Aorta (tissue), 5 donors: ENCODE data around the gene ACTRT2. TPM values are rescaled to one million over a fixed set of nuclear protein-coding genes. Genes with fewer than 3 reads are reported as not detected.

Experiments used
- ATAC-seq: fragments of 200-7000 bp; cut with Tn5 transposase; one replicate; pipeline ENCODE4 v1.9.1; 2022; ENCODE audit warnings: moderate library complexity; ENCODE audit not compliant: low FRiP score
- DNase-seq, 2 donors: peaks; one replicate each; pipeline ENCODE4 v3.0.0-alpha.2; 2020
- H3K27ac ChIP-seq, 2 donors: one replicate each; pipeline ENCODE4 v1.5.1; 2013; ENCODE audit warnings: low read length in 2 of 2, mild to moderate bottlenecking in 2 of 2, moderate library complexity in 2 of 2, control low read depth in 1 of 2, inconsistent platforms in 1 of 2, low read depth in 1 of 2
- H3K27me3 ChIP-seq, 2 donors: one replicate each; pipeline ENCODE4 v1.6.1; 2013; ENCODE audit warnings: control low read depth in 1 of 2, low read length in 1 of 2, mild to moderate bottlenecking in 1 of 2, moderate library complexity in 1 of 2; ENCODE audit not compliant: insufficient read depth in 2 of 2, control insufficient read depth in 1 of 2
- H3K36me3 ChIP-seq, 2 donors: one replicate each; pipeline ENCODE4 v1.6.1; 2013; ENCODE audit warnings: control low read depth in 1 of 2, low read length in 1 of 2, mild to moderate bottlenecking in 1 of 2; ENCODE audit not compliant: insufficient read depth in 2 of 2, control insufficient read depth in 1 of 2
- H3K4me1 ChIP-seq, 2 donors: one replicate each; pipeline ENCODE4 v1.6.1; 2013; ENCODE audit warnings: low read length in 2 of 2, control low read depth in 1 of 2, mild to moderate bottlenecking in 1 of 2, moderate library complexity in 1 of 2; ENCODE audit not compliant: insufficient read depth in 2 of 2, control insufficient read depth in 1 of 2
- H3K4me3 ChIP-seq, 2 donors: one replicate each; pipeline ENCODE4 v1.5.1; 2013; ENCODE audit warnings: low read length in 2 of 2, control low read depth in 1 of 2, mild to moderate bottlenecking in 1 of 2
- H3K9me3 ChIP-seq: one replicate; pipeline ENCODE4 v1.6.1; 2013; ENCODE audit warnings: mild to moderate bottlenecking, low read length; ENCODE audit not compliant: control insufficient read depth
- WGBS, 2 donors: extraction: QIAGEN DNeasy Blood & Tissue Kit; methylation state at CpG; one replicate each; pipeline ENCODE4 v1.1.7; 2013; 5-methylcytosine and 5-hydroxymethylcytosine counted together
- intact Hi-C, 2 donors: fragments of 100-400 bp; cut with DNase I; formaldehyde crosslinking; loops; one replicate each; pipeline versions ENCODE4 v1.14.2 to v1.15.0; 2022
- polyA plus RNA-seq, 2 donors: library from polyadenylated mRNA; stranded (reverse); fragments of 200-250 nt; gene quantifications; one replicate each; pipeline ENCODE4 v1.2.3, GENCODE V29; 2013
- total RNA-seq, 2 donors: library from RNA; stranded (reverse); fragmentation: NEBNext Ultra II Directional; extraction: Animal tissue kit (Norgen Biotek cat#: 25700); gene quantifications; one replicate each; pipeline ENCODE4 v1.2.1, GENCODE V29; 2021
- donor health status: healthy with polysubstance abuse.
- donor health status: Bipolar disorder and iron deficiency.
- donor health status: DM: no; HTN: no; CAD: no.
- donor health status: DM: no; HTN: no; CAD: no.
- donor health status: DM: yes; HTN: yes; CAD: no.

The ACTRT2 gene
- total and polyA plus RNA-seq, 4 donors, result not detected

DNA sequence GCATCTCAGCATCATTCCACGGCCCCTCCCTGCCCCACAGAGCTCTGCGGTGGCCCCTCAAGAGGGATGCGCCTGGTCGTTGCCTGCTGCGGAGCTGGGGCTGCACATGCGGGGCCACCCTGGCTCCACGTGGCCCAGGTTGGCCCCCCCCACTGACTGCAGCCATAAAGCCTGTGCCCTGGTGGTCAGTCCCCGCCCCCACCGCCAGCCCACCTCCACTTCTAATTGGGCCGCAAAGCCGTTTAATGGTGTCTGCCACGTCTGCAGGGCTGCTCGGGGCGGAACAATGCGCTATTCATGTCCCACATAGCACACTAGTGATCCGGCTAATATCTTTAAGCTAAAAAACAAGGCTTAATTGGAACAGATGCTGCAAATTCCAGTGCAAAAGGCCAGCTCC lies 33.5 kb upstream of the ACTRT2 start:
- ATAC-seq (no peak), DNase-seq (peak in 1 of 2 donors; percentile 65)
- Histone ChIP-seq H3K27me3 (no peaks in the 10 kb centered on the region), H3K4me3 (no peak overlapping the region), H3K36me3 (no peaks in the 10 kb centered on the region), H3K9me3 (no peaks in the 10 kb centered on the region), H3K27ac (no peak overlapping the region), H3K4me1 (no peaks in the 10 kb centered on the region)
- WGBS, 2 donors, result 90 to 92% methylated on average over 16 of the region's 16 CpGs
- intact Hi-C loops, result no loop called here

DNA sequence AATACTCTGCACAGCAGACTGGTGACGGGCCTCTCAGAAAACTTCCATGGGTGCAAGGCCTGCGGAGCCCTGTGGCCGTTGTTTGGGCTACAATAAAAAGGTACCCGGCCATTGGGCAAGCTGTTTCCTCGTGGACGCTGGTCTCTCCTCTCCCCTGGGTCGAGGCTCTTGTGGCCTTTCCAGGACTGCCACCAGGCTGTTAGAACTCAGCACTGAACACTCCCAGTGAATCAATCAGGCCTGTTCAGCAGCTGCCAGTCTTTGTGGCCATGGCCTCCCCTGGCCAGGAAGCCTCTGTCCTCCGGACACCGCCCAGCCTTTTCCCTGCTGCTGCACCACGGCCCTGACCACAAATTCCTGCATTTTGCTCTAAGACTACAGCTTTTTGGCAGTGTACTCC lies 33.0 kb upstream of the ACTRT2 start:
- intact Hi-C loops, result no loop called here
- no peaks in the 10 kb centered on the region for H3K36me3 ChIP-seq
- H3K27ac ChIP-seq, result no peak overlapping the region
- DNase-seq (peak in 1 of 2 donors; percentile 35), ATAC-seq (no peak)
- H3K27me3 ChIP-seq, result no peaks in the 10 kb centered on the region
- WGBS, 2 donors, result 56 to 68% methylated on average over 10 of the region's 10 CpGs
- H3K4me3 ChIP-seq, result no peak overlapping the region
- H3K4me1 ChIP-seq, result no peaks in the 10 kb centered on the region
- no peaks in the 10 kb centered on the region for H3K9me3 ChIP-seq

DNA sequence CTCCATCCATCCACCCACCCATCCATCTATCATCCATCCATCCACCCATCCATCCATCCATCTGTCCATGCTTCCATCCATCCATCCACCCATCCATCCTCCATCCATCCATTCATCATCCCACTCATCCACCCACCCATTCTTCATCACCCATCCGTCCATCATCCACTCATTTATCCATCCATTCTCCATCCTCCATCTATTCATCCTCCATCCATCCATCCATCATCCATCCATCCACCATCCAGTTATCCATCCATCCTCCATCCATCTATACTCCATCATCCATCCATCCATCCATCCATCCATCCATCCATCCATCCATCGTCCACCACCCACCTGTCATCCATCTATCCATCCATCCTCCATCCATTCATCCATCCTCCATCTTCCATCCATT lies 32.1 kb upstream of the ACTRT2 start:
- Histone ChIP-seq H3K27ac (no peak overlapping the region), H3K4me1 (no peaks in the 10 kb centered on the region), H3K4me3 (no peak overlapping the region), H3K36me3 (no peaks in the 10 kb centered on the region), H3K27me3 (no peaks in the 10 kb centered on the region), H3K9me3 (no peaks in the 10 kb centered on the region)
- intact Hi-C loops, result no loop called here
- DNase-seq (no peak), ATAC-seq (no peak)
- WGBS, 2 donors, result 92 to 96% methylated on average over 2 of the region's 2 CpGs

DNA sequence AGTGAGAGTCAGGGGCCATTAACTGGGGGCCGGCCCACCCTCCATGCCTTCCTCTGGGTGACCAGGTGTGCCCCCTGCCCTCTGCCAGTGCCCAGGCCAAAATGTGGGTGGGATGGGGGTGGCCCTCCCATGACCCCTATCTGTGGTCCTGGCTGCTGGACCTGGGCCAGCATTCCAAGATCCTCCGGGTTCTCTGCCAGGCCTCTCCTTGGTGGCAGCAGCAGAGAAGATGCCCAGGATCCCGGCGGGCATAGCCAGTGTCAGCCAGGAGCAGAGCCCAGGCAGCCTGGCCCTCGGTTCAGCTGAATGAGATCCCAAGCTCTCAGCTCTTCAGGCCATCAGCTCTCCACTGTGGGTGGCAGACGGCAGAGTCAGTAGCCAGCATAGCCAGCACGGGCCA lies 31.3 kb upstream of the ACTRT2 start:
- intact Hi-C loops, result no loop called here
- ATAC-seq, result no peak
- Histone ChIP-seq H3K9me3 (no peaks in the 10 kb centered on the region), H3K36me3 (no peaks in the 10 kb centered on the region), H3K4me1 (no peaks in the 10 kb centered on the region), H3K27me3 (no peaks in the 10 kb centered on the region), H3K4me3 (no peak overlapping the region), H3K27ac (no peak overlapping the region)
- DNase-seq, result peak; percentile 43 to 63
- 83% methylated on average over 7 of the region's 7 CpGs for WGBS, 2 donors

DNA sequence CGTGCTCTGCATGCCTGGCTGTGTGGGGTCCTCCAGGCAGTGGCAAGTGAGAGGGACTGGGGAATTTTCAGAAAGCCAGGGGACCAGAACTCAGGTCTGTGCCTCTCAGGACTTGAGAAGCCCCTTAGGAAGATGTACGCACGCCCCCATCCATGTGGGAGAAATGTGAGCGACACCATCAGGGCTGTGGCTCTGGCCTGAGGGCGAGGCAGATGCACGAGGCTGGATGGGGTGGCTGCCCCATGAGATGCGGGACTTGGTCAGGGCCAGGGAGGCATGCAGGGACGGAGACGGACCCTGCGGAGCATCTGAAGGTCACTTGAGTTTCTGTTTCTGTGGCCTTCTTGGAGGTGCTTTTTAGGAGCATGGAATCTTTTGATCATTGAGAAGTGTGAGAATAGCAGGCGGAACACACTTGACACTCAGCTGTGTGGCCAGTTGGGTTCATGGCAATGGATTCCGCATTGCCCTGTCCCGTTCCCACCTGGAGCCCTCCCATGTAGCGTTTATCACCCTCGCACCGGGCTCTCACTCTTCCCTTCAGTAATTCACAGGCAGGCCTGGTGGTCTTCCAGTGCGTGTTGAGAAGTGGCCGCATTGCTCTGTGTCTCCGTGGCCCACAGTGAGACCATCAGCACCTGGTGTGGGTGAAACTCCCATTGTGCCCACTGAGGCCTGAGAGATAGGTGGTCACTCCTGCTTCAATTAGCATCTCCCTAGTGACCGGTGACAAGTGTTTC lies 30.7 kb upstream of the ACTRT2 start:
- Histone ChIP-seq H3K27me3 (no peaks in the 10 kb centered on the region), H3K4me1 (no peaks in the 10 kb centered on the region), H3K4me3 (no peak overlapping the region), H3K27ac (no peak overlapping the region), H3K36me3 (no peaks in the 10 kb centered on the region), H3K9me3 (no peaks in the 10 kb centered on the region)
- intact Hi-C loops, result no loop called here
- 96 to 98% methylated on average over 20 of the region's 20 CpGs for WGBS, 2 donors
- ATAC-seq (no peak), DNase-seq (peak in 1 of 2 donors; percentile 38)

DNA sequence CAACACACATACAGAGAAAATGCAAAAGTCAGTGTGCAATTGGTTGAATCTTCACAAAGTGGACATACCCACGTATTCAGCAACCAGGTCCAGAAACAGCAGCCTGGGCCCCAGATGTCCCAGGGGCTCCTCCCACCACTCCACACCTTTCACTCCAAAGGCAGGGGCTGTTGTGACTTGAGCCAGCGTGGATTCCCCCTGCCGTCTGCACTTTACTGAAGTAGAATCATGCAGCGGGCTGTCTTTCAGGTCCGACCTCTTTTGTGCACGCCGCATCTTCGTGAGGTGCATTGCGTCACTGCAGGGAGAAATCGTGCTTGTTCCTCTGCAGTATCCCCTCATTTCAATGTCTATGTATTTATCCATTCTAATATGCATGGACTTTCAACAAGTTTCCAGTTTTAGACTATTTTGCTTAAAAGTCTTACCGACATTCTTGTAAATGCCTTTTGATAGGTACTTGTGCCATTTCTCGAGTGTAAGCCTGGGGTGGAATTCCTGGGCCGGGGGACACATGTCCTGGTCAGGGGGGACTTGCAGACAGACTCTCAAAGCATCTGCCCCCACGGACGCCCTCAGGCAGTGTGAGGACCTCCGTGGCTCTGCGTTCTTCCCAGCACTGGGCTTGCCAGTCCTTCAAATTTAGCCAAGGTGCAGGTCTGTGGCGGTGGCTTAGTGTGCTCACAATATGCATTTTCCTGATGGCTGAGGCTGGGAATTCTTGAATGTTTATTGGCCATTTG lies 29.3 kb upstream of the ACTRT2 start:
- DNase-seq, result no peak
- WGBS, 2 donors, result 94% methylated on average over 18 of the region's 18 CpGs
- H3K27me3 ChIP-seq, result no peaks in the 10 kb centered on the region
- no peak overlapping the region for H3K4me3 ChIP-seq
- intact Hi-C loops, result no loop called here
- H3K27ac ChIP-seq, result no peak overlapping the region
- no peaks in the 10 kb centered on the region for H3K36me3 ChIP-seq
- no peaks in the 10 kb centered on the region for H3K9me3 ChIP-seq
- no peaks in the 10 kb centered on the region for H3K4me1 ChIP-seq
- no peak for ATAC-seq

DNA sequence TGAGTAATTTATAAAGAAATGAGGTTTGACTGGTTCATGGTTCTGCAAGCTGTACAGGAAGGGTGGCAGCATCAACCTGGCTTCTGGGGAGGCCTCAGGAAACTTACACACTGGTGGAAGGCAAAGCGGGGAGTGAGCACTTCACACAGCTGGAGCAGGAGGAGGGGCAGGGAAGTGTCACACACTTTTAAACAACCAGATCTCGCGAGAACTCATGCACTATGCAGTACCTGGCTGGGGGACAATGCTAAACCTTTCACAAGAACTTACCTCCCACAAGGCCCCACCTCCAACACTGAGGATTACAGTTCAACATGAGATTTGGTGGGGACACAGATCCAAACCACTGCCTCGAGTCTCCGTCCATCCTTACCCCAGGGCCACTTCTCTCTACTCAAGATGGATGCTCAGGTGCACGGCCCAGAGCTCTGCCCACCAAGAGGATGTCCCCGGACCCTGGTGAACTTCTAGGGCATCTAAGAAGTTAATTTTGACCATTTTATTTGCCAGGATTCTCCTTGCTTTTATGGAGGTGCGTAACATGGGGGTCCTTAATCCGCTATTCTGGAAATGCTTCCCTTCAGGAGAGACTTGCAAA lies 22.7 kb upstream of the ACTRT2 start:
- WGBS, 2 donors, result 74 to 78% methylated on average over 9 of the region's 9 CpGs
- peaks cover 0 to 3% of the 10 kb centered on the region in 2 donors for H3K4me1 ChIP-seq
- H3K4me3 ChIP-seq, result no peak overlapping the region
- DNase-seq (peak in 1 of 2 donors; percentile 20), ATAC-seq (no peak)
- H3K27ac ChIP-seq, result no peak overlapping the region
- intact Hi-C loops, result loop anchor here in 1 of 2 donors (5.0 kb wide), 1 partner anchor 71 kb away; no protein-coding TSS in a partner anchor
- H3K9me3 ChIP-seq, result no peaks in the 10 kb centered on the region
- no peaks in the 10 kb centered on the region for H3K36me3 ChIP-seq
- H3K27me3 ChIP-seq, result no peaks in the 10 kb centered on the region

DNA sequence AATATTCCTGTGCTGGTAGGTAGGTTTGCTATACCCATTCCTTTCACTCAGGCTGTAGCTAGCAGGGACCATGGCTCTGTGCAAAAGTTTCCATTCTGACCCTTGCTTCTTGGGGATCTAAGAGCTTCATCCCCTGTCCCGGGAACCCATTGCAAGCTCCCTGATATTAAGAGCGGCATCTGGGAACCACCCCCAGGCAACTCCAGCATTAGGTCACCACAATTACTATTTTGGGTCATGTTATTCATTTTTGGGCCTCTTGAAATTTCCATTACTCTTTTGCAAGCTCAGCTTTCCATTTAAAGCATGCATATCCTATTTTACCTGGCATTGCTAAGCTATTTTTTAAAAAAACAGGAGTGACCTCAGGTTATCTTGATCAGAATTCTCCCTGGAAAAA lies 22.1 kb upstream of the ACTRT2 start:
- Histone ChIP-seq H3K36me3 (no peaks in the 10 kb centered on the region), H3K9me3 (no peaks in the 10 kb centered on the region), H3K27ac (no peak overlapping the region), H3K4me3 (no peak overlapping the region), H3K4me1 (peaks cover 0 to 3% of the 10 kb centered on the region in 2 donors), H3K27me3 (no peaks in the 10 kb centered on the region)
- WGBS, 2 donors, result 7% methylated on average over 2 of the region's 2 CpGs
- intact Hi-C loops, result loop anchor here in 1 of 2 donors (5.0 kb wide), 1 partner anchor 72 kb away; no protein-coding TSS in a partner anchor
- peak; percentile 30 for ATAC-seq
- peak; percentile 37 to 43 for DNase-seq
